ENCODE results near the gene GRIN2A. TPM values are rescaled to one million over a fixed set of nuclear protein-coding genes. Genes with fewer than 3 reads are reported as not detected.

Gene GRIN2A
- polyA plus RNA-seq, 1 donor from 2014 or later = 0.11 TPM

GRCh38 chr16:9895817-9896216 is 286.4 kb downstream of the GRIN2A start:
- no peak overlapping the region for H3K9ac ChIP-seq (ENCODE audit: low read length)
- H3K27ac ChIP-seq (ENCODE audit: low read length) = no peak overlapping the region
- H3K4me3 ChIP-seq (ENCODE audit: low read length) = no peak overlapping the region
- no peaks in the 10 kb centered on the region for H3K27me3 ChIP-seq (ENCODE audit: insufficient read depth, low read depth, low read length)
- no peaks in the 10 kb centered on the region for H3K79me2 ChIP-seq (replicated peaks; ENCODE audit: insufficient read depth, low read length)
- H4K20me1 ChIP-seq (ENCODE audit: insufficient read depth) = no peaks in the 10 kb centered on the region
- no peaks in the 10 kb centered on the region for H3K36me3 ChIP-seq (ENCODE audit: insufficient read depth, low read length)
- H3F3A ChIP-seq (ENCODE audit: insufficient read depth, low read length, poor library complexity, severe bottlenecking) = no peaks in the 10 kb centered on the region
- no peak overlapping the region for H2AFZ ChIP-seq (ENCODE audit: low read depth, low read length)
- no peaks in the 10 kb centered on the region for H3K9me3 ChIP-seq (ENCODE audit: low read length)
- TF ChIP-seq SMC3 (conservative IDR thresholded peaks at IDR 0.05; ENCODE audit: poor library complexity) = no peak
- no peak for TF ChIP-seq EP300 (conservative IDR thresholded peaks at IDR 0.05; ENCODE audit: poor library complexity, severe bottlenecking)
- no peak for TF ChIP-seq POLR2AphosphoS5 (IDR thresholded peaks at IDR 0.05)
- TF ChIP-seq RAD21 (conservative IDR thresholded peaks at IDR 0.05) = no peak
- no peak for TF ChIP-seq TAF1 (IDR thresholded peaks at IDR 0.05; ENCODE audit: low read depth)
- no peak for TF ChIP-seq EZH2 (IDR thresholded peaks at IDR 0.05; ENCODE audit: borderline replicate concordance, insufficient read depth, low read length, poor library complexity, severe bottlenecking)
- no peak for TF ChIP-seq CTCF (IDR thresholded peaks at IDR 0.05; ENCODE audit: poor library complexity, severe bottlenecking)
- TF ChIP-seq REST (IDR thresholded peaks at IDR 0.05; ENCODE audit: borderline replicate concordance) = no peak
- no peak for TF ChIP-seq MXI1 (conservative IDR thresholded peaks at IDR 0.05; ENCODE audit: poor library complexity, severe bottlenecking)
- H3K9me2 ChIP-seq (ENCODE audit: insufficient read depth, low read length) = no peaks in the 10 kb centered on the region
- no peak overlapping the region for H3K4me2 ChIP-seq (ENCODE audit: low read length)

GRCh38 chr16:9885876-9886275 is 296.4 kb downstream of the GRIN2A start:
- H3F3A ChIP-seq (ENCODE audit: insufficient read depth, low read length, poor library complexity, severe bottlenecking) = no peaks in the 10 kb centered on the region
- H4K20me1 ChIP-seq (ENCODE audit: insufficient read depth) = no peaks in the 10 kb centered on the region
- H3K9me3 ChIP-seq (ENCODE audit: low read length) = no peaks in the 10 kb centered on the region
- H3K9ac ChIP-seq (ENCODE audit: low read length) = peak overlapping the region; percentile 13
- no peaks in the 10 kb centered on the region for H3K9me2 ChIP-seq (ENCODE audit: insufficient read depth, low read length)
- H2AFZ ChIP-seq (ENCODE audit: low read depth, low read length) = no peak overlapping the region
- H3K4me2 ChIP-seq (ENCODE audit: low read length) = no peak overlapping the region
- H3K4me3 ChIP-seq (ENCODE audit: low read length) = peak overlapping the region; percentile 38
- peak overlapping the region; percentile 37 for H3K27ac ChIP-seq (ENCODE audit: low read length)
- no peaks in the 10 kb centered on the region for H3K79me2 ChIP-seq (replicated peaks; ENCODE audit: insufficient read depth, low read length)
- TF ChIP-seq POLR2AphosphoS5 (IDR thresholded peaks at IDR 0.05) = no peak
- TF ChIP-seq EZH2 (IDR thresholded peaks at IDR 0.05; ENCODE audit: borderline replicate concordance, insufficient read depth, low read length, poor library complexity, severe bottlenecking) = no peak
- TF ChIP-seq REST (IDR thresholded peaks at IDR 0.05; ENCODE audit: borderline replicate concordance) = no peak
- no peak for TF ChIP-seq MXI1 (conservative IDR thresholded peaks at IDR 0.05; ENCODE audit: poor library complexity, severe bottlenecking)
- no peak for TF ChIP-seq CTCF (IDR thresholded peaks at IDR 0.05; ENCODE audit: poor library complexity, severe bottlenecking)
- TF ChIP-seq SMC3 (conservative IDR thresholded peaks at IDR 0.05; ENCODE audit: poor library complexity) = no peak
- no peak for TF ChIP-seq EP300 (conservative IDR thresholded peaks at IDR 0.05; ENCODE audit: poor library complexity, severe bottlenecking)
- TF ChIP-seq RAD21 (conservative IDR thresholded peaks at IDR 0.05) = no peak
- TF ChIP-seq TAF1 (IDR thresholded peaks at IDR 0.05; ENCODE audit: low read depth) = no peak
- no peaks in the 10 kb centered on the region for H3K27me3 ChIP-seq (ENCODE audit: insufficient read depth, low read depth, low read length)
- H3K36me3 ChIP-seq (ENCODE audit: insufficient read depth, low read length) = no peaks in the 10 kb centered on the region
